Mononuclear cell (primary cell): Measurements from ENCODE around the gene S100A8. TPM values are rescaled to one million over a fixed set of nuclear protein-coding genes. Genes with fewer than 3 reads are reported as not detected.
A peak's percentile ranks its signal among the peaks of the same experiment; 100 is the strongest.

Experiments used
- H3K27me3 ChIP-seq: 2 replicates; pipeline ENCODE4 v1.6.0; 2011; ENCODE audit warnings: low read length, control low read depth; ENCODE audit not compliant: insufficient read depth
- H3K4me1 ChIP-seq: 2 replicates; pipeline ENCODE4 v1.5.1; 2011; ENCODE audit warnings: mild to moderate bottlenecking, low read length, control low read depth; ENCODE audit not compliant: insufficient read depth
- H3K4me3 ChIP-seq: 2 replicates; pipeline ENCODE4 v1.5.1; 2011; ENCODE audit warnings: mild to moderate bottlenecking, low read length, moderate library complexity
- H3K9me3 ChIP-seq: 2 replicates; pipeline ENCODE4 v1.5.1; 2011; ENCODE audit warnings: low read depth, mild to moderate bottlenecking, control low read depth, low read length
- total RNA-seq: library from RNA; depleted of rRNA; stranded (reverse); fragments of >200 nt; gene quantifications from one replicate; pipeline ENCODE4 v1.2.3, GENCODE V29; 2012

Gene S100A8
- total RNA-seq, 1 donor = 801 TPM

DNA sequence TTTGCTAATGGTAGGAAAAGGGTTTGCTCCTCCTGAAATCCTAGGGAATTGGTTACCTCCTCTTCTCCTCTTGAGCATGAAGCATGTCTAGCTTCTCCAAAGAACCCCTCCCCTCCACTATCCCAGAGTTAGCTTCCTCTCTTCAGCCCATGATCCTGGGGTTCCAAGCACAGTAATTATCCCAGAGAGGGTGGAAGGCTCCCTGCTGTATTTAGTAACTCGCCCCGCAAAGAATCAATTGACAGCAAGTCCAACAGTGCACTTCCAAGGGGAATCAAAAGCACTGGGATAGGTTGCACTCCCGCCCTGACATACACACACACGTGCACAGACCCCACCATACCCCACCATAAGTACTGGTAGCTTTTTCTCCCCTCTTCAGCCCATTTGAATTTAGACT lies 3.1 kb downstream of the S100A8 start:
- H3K4me3 ChIP-seq = no peak overlapping the region
- no peaks in the 10 kb centered on the region for H3K27me3 ChIP-seq
- H3K4me1 ChIP-seq = peaks cover 79% of the 10 kb centered on the region
- H3K9me3 ChIP-seq = peaks cover under 1% of the 10 kb centered on the region

DNA sequence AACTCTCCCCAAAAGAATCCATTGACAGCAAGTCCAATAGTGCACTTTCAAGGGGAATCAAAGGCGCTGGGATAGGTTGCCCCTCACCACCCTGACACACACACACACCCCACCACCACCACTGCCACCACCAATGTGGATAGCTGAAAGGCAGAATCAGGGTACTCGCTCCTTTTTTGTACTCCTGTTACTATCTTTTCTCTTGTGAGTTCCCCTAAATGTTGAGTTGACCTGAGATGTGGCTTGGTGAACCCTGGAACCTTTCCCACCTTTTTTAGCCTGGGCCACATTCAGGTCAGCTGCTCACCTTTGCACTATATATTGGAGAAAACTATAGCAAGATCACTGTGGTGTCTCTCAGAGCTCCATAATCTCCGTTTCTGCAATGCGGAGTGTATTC lies 3.9 kb downstream of the S100A8 start:
- peaks cover 9% of the 10 kb centered on the region for H3K9me3 ChIP-seq
- H3K4me1 ChIP-seq = peaks cover 71% of the 10 kb centered on the region
- H3K4me3 ChIP-seq = no peak overlapping the region
- peaks cover 4% of the 10 kb centered on the region for H3K27me3 ChIP-seq

DNA sequence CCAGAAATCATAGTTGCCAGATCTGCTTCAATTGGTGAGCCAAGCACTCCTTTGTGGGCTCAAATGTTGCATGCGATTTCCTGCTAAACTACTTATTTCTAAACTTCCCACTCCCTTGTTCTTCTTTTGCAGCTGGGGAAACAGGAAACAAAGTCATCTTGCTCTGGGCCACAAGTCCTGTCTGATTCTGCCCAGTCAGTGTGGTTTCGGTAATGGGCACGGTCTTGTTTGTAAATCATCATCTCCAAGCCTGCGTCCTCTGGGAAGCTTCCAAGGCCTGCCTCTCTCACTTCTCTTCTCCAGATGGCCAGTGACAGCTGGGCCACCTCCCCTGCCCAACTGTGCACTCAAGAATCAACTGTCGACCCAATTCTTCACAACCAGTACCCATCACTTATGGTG lies 4.4 kb downstream of the S100A8 start:
- peaks cover 14% of the 10 kb centered on the region for H3K9me3 ChIP-seq
- H3K27me3 ChIP-seq = peaks cover 4% of the 10 kb centered on the region
- H3K4me1 ChIP-seq = peaks cover 66% of the 10 kb centered on the region
- H3K4me3 ChIP-seq = no peak overlapping the region

DNA sequence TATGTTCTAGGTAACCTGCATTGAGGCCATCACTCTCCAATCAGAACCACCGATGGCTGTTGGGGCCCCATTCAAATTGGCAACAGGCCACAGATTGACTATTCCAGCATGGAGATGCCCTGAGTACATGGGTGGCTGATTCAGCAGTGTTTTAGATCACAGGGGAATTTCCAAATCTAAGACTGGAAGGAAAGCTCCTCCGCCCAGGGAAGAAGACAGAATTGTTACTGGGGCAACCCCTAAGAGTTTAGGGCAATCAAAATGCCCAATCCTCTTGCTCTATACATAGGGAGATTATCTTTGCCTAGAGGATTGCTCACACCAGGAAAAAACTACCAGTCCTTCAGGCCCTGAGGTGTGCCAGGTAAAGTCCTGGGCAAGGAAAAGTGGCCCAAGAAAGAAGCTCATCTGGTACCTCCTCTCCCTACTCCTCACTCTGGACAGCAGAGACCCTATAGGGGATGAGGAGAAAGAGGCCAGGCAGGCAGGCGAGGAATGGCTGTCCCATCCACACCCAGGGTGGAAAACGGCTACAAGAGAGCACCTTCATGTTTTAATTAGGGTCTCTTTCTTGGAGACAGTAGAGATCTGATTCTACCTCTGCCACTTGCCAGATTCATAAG lies 5.8 kb downstream of the S100A8 start:
- Histone ChIP-seq H3K4me3 (no peak overlapping the region), H3K9me3 (peaks cover 17% of the 10 kb centered on the region), H3K27me3 (peaks cover 4% of the 10 kb centered on the region), H3K4me1 (peaks cover 58% of the 10 kb centered on the region)

DNA sequence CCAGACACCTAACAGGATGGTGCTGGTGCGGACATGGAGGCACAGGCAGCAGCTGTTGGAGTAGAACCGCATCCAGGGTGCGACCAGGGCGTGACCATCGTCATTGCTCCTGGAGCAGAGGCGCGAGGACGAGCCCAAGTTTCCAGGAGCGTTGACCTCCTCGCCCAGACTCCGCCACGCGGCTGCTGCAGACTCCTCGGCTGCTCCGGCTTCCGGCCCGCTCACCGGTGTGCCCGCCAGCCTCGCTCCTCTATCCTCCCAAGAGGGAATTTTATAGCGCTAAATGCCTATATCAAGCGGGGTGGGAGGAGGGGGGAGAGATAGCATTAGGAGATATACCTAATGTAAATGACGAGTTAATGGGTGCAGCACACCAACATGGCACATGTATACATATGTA lies 10.2 kb downstream of the S100A8 start:
- H3K4me3 ChIP-seq = no peak overlapping the region
- peaks cover 53% of the 10 kb centered on the region for H3K4me1 ChIP-seq

DNA sequence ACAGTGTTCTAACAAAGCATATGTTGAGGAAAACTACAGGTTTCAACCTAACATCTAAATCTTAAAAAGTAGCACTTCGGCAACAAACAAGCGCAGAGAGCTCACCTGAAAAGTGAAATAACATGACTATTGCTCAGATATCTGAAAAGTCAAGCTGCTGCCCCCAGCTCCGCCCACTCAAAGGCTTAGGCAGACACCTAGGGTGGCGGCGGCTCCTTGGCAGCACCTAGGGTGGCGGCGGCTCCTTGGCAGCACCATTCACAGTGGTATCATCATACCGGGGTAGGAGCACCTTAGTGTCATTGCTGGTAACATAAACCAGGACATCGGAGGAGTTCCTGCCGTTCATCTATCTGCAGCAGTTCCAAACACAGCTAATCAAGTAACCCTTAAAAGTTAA lies 11.3 kb downstream of the S100A8 start:
- H3K27me3 ChIP-seq = peaks cover 4% of the 10 kb centered on the region
- H3K9me3 ChIP-seq = peaks cover 17% of the 10 kb centered on the region
- no peak overlapping the region for H3K4me3 ChIP-seq
- peaks cover 53% of the 10 kb centered on the region for H3K4me1 ChIP-seq

More for the DNA sequence above, 10.2 kb downstream of the S100A8 start:
- H3K9me3 ChIP-seq = peaks cover 17% of the 10 kb centered on the region
- peaks cover 4% of the 10 kb centered on the region for H3K27me3 ChIP-seq

DNA sequence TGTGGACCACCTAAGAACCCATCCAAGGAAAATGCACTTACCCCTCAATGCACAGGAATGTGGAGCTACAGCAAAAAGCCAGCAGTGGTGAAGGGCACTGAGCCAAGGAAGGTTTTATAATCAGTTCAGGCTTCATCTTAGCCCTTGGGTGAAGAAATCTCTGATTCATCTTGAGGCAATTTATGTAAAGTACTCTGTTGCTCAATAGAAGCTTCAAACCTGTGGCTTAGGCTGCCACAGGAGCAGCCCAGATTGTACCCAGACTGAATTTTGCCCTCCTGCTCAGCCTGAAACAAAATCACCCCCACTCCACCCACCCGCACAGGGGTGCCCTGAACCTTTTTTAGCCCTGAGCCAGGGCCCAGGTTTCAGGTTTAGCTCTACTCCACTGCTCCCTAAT lies 15.4 kb downstream of the S100A8 start, which contains the start of gene S100A12:
TSS of gene S100A12 (minus strand) at position 111 of the 400 bp plus-strand sequence. CDS start 1,029 bp downstream, outside the sequence.
- Histone ChIP-seq H3K9me3 (no peaks in the 10 kb centered on the region), H3K27me3 (no peaks in the 10 kb centered on the region), H3K4me3 (peak within 1 kb of the TSS; percentile 12), H3K4me1 (peaks cover 84% of the 10 kb centered on the region)

DNA sequence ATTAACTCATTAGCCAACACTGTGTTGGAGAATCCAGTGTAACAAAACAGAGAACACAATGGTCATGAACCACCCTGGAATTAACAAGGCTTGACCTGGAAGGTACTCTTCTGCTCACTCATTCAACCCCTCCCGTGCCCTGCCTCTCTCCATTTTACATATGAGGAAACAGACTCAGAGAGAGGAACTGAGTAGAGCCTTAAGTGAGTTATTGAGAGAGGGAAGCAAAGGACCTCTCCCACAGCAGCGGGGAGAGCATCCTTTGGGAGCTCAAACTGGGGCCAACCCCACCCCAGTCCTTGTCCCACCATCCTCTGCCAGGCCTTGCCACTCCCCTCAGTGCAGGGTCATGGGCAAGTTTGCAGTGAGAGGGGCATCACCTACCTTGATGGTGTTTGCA lies 16.8 kb downstream of the S100A8 start:
- Histone ChIP-seq H3K4me3 (peak overlapping the region; percentile 12), H3K27me3 (no peaks in the 10 kb centered on the region), H3K4me1 (peaks cover 98% of the 10 kb centered on the region), H3K9me3 (no peaks in the 10 kb centered on the region)

DNA sequence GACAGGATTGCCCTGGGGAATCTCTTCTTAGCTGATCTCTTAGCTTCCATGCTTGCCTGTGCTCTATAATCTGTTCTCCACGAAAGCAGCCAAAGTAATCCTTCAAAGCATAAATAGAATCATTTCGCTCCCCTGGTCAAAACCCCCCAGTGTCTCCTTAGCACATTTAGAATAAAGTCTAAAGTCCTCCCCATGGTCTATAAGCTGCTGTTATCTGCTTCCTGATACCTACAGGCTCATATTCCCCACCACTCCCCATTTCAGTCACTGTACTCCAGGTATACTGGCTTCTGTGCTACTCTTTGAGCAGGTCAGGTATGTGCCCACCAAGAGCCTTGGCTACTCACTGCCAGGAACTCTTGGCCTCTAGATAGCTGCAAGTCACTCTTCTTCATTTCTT lies 18.3 kb downstream of the S100A8 start:
- Histone ChIP-seq H3K4me1 (peaks cover 98% of the 10 kb centered on the region), H3K27me3 (no peaks in the 10 kb centered on the region), H3K4me3 (no peak overlapping the region), H3K9me3 (no peaks in the 10 kb centered on the region)

DNA sequence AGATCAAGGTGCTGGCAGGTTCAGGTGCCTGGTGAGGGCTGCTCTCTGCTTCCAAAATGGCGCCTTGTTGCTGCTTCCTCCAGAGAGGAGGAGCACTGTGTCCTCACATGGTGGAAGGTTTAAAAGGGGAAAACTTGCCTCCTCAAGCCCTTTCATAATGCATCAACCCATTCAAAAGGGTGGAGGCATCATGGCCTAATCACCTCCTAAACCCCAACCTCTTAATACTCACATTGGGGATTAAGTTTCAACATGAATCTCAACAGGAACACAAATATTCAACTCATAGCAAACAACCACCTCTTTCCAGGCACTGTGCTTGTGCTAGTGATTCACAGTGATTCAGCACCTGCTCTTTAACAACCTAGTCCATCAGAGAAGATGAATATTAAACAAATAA lies 19.6 kb downstream of the S100A8 start:
- Histone ChIP-seq H3K4me3 (no peak overlapping the region), H3K27me3 (no peaks in the 10 kb centered on the region), H3K9me3 (no peaks in the 10 kb centered on the region), H3K4me1 (peaks cover 96% of the 10 kb centered on the region)

DNA sequence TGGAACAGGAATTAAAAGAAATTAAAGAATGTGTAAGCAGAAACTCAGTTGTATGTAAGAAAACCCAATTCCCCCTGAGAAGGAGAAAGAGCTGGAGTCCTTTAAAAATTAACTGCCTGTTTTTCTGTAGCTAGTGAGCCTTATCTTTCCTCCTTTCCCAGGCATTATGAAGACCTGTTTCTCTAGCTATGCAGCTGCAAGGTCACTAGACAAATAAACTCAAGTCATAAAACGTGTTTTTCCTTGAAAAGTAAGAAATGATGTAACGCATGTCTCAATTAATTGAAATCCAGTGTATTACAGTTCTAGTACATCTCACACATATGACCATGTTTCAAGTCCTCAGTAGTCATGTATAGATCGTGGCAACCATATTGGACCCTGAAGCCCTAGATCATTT lies 20.7 kb downstream of the S100A8 start:
- H3K4me3 ChIP-seq = no peak overlapping the region
- H3K9me3 ChIP-seq = no peaks in the 10 kb centered on the region
- peaks cover 96% of the 10 kb centered on the region for H3K4me1 ChIP-seq
- H3K27me3 ChIP-seq = no peaks in the 10 kb centered on the region

DNA sequence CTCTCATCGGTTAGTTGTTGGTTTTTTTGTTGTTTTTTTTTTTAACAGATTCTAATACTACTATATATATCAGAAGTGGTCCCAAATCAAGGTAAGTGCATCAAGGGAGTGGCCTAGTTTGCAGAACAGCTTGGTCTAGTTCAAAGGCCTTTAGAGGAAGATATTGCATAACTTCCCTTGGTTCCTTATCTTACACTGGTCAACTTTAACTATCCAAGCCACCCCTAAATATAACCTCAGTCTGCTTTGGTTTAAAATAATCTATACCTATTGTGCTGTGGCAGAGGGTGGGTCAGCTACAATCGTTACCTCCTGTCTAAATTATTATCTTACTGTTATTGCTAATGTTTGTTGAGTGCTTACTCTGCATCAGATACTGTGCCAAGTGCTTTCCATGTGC lies 22.4 kb downstream of the S100A8 start:
- H3K4me1 ChIP-seq = peaks cover 96% of the 10 kb centered on the region
- no peaks in the 10 kb centered on the region for H3K27me3 ChIP-seq
- no peaks in the 10 kb centered on the region for H3K9me3 ChIP-seq
- H3K4me3 ChIP-seq = no peak overlapping the region

DNA sequence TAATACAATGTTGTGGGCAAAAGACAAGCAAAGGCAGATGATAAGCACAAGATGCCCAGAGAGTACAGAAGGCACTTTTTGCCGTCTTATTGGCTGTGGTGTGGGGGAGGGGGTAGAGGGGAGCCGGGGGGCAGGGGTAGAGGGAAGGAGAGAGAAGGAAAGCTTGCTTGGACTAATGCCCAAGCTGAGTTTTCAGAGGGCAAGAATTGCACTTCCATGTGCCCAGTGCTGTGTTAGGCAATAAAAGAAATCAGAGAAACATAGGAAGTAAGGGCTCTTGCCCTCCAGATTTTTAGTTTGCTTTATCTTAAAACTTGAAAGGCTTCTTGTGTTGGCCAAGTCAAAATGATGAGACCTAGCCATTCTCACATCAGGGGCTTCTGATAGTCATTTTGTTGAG lies 23.8 kb downstream of the S100A8 start:
- H3K4me3 ChIP-seq = no peak overlapping the region
- H3K4me1 ChIP-seq = peaks cover 95% of the 10 kb centered on the region
- H3K27me3 ChIP-seq = no peaks in the 10 kb centered on the region
- no peaks in the 10 kb centered on the region for H3K9me3 ChIP-seq

DNA sequence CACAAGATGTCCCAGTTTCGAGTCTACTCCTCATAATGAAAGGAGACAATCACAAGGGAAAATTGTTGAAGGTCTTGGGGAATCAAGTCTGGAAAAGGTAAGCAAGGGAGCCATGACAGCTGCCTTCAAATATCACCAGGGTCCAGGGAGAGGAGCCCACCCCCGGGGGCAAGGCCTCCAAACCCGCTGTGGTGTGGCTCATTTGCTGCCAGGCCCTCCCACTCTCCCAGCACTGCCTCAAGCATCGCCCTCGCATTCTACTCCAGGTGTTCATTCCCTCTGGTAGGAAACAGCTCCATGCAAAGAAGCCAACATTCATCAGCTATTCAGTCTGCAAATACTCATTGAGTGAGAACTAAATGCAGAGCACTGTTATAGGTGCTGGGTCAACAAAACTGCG lies 24.6 kb downstream of the S100A8 start:
- H3K9me3 ChIP-seq = no peaks in the 10 kb centered on the region
- no peaks in the 10 kb centered on the region for H3K27me3 ChIP-seq
- H3K4me3 ChIP-seq = no peak overlapping the region
- peaks cover 91% of the 10 kb centered on the region for H3K4me1 ChIP-seq

DNA sequence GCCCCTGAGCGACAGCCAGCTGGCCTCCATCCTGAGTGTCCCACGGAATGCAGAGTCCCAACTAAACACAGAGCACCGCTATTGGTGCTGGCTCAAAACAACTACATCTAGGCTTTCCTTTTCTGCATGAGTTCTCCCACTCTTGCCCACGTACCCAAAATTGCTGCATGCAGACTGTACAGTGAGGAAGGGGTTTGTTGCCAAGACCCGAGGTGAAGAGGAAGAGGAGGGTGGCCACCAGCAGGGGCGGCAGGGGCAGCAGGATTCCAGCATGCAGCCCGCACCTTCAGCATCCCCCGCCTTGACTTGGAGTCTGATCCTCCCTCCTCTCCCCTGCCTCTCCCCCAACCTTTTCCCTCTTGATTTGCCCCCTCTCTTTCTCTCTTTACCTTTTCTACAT lies 25.2 kb downstream of the S100A8 start:
- Histone ChIP-seq H3K4me3 (no peak overlapping the region), H3K4me1 (peaks cover 88% of the 10 kb centered on the region), H3K9me3 (no peaks in the 10 kb centered on the region), H3K27me3 (no peaks in the 10 kb centered on the region)
